Osteocyte (in vitro differentiated cells): ENCODE measurements around the gene OSCP1. TPM values are rescaled to one million over a fixed set of nuclear protein-coding genes. Genes with fewer than 3 reads are reported as not detected.

ENCODE experiments used
- DNase-seq: peaks from one replicate; pipeline ENCODE4 v3.0.0; 2021; ENCODE audit warnings: mixed read lengths; ENCODE audit not compliant: unreplicated experiment; ENCODE audit errors: extremely low spot score
- H3K27ac Mint-ChIP-seq: one replicate; pipeline ENCODE4 v1.8.0; 2021; ENCODE audit warnings: mild to moderate bottlenecking, mixed read lengths; ENCODE audit not compliant: unreplicated experiment
- H3K27me3 Mint-ChIP-seq: one replicate; pipeline ENCODE4 v1.8.0; 2021; ENCODE audit warnings: mixed read lengths; ENCODE audit not compliant: unreplicated experiment
- H3K36me3 Mint-ChIP-seq: one replicate; pipeline ENCODE4 v1.8.0; 2021; ENCODE audit warnings: mixed read lengths; ENCODE audit not compliant: unreplicated experiment
- H3K4me1 Mint-ChIP-seq: one replicate; pipeline ENCODE4 v1.8.0; 2021; ENCODE audit warnings: mixed read lengths; ENCODE audit not compliant: unreplicated experiment
- H3K4me3 Mint-ChIP-seq: one replicate; pipeline ENCODE4 v1.8.0; 2021; ENCODE audit warnings: mild to moderate bottlenecking, moderate library complexity, mixed read lengths; ENCODE audit not compliant: unreplicated experiment
- H3K9me3 Mint-ChIP-seq: one replicate; pipeline ENCODE4 v1.8.0; 2021; ENCODE audit warnings: mixed read lengths; ENCODE audit not compliant: unreplicated experiment
- CTCF ChIP-seq: fragments of 200-600 bp; sonication (generic); IDR thresholded peaks from 2 replicates; pipeline ENCODE4 v1.5.0; 2021; ENCODE audit warnings: antibody characterized with exemption, mild to moderate bottlenecking, moderate library complexity
- total RNA-seq: library from RNA; stranded (reverse); gene quantifications from 2 replicates; pipeline ENCODE4 v1.2.1, GENCODE V29; 2021

OSCP1 gene
- total RNA-seq, 1 donor from 2014 or later, result 5.0 TPM

DNA sequence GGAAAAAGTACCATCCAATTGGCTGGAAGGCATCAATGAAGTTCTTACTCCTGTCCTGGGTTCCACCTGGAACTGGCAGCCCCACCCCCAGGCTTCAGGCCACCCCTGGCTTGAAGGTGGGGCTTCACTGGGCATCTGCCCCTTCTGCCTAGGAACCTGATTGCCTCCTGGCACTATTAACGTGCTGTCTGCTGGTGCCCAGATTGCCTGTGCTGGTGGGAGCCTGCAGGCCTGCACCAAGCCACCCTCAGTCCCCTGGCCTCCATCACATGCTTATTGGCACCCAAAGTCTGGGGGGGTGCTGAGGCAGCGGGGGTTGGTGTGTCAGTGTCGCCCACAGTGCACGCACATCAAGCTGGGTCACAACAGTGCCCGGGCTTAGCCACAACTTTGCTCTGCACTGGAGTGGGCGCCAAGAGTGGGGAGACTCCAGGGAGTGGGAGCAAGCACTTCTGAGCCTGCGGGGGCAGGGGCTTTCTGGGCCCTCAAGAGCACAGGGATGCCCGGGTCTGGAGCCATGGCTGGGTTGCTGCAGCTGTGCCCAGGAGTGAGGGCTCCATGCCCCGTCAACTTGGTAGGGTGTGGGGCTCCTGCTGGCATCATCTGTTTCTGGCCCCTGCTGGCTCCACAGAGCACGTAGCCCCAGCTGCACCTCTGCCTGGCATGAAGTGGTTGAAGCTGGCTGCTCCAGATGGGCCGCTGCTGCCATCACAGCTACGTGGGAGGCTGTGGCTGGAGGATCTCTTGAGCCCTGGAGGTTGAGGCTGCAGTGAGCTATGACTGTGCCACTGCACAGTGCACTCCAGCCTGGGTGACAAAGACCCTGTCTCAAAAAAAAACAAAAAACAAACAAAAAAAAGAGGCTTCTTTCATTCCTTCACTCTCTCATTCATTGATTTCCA, 48.4 kb downstream of the OSCP1 start:
- Mint-ChIP-seq H3K36me3 (peaks cover 4% of the 10 kb centered on the region), H3K27ac (peak overlapping the region; percentile 100), H3K27me3 (no peaks in the 10 kb centered on the region), H3K4me3 (peak overlapping the region; percentile 95), H3K9me3 (no peaks in the 10 kb centered on the region), H3K4me1 (peaks cover 28% of the 10 kb centered on the region)
- no peak for DNase-seq
- TF ChIP-seq CTCF, result no peak

GRCh38 chr1:36400825-36401601, 49.2 kb downstream of the OSCP1 start:
- Mint-ChIP-seq H3K36me3 (peaks cover 4% of the 10 kb centered on the region), H3K4me3 (peak overlapping the region; percentile 95), H3K9me3 (no peaks in the 10 kb centered on the region), H3K27me3 (no peaks in the 10 kb centered on the region), H3K27ac (peak overlapping the region; percentile 100), H3K4me1 (peaks cover 34% of the 10 kb centered on the region)
- peak; percentile 28 for TF ChIP-seq CTCF
- DNase-seq, result peak; percentile 96

DNA sequence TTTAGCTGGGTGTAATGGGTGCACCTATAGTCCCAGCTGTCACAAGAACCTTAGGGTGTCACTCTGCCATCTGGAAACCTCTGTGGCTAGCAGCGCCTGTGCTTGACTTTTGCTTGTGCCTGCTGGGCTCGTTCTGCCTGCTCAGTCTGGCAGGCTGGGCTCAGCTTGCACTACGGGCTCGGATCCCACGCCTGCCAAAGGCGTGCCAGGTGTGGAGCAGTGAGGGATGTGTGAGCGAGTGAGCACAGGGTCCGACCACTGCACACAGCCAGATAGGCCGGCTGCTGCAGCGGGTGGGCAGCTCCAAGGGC, 49.8 kb downstream of the OSCP1 start:
- H3K4me3 Mint-ChIP-seq, result peak overlapping the region; percentile 95
- H3K27me3 Mint-ChIP-seq, result no peaks in the 10 kb centered on the region
- H3K36me3 Mint-ChIP-seq, result peaks cover 4% of the 10 kb centered on the region

GRCh38 chr1:36398370-36398977, 51.8 kb downstream of the OSCP1 start:
- TF ChIP-seq CTCF, result no peak
- Mint-ChIP-seq H3K36me3 (no peaks in the 10 kb centered on the region), H3K27me3 (no peaks in the 10 kb centered on the region), H3K9me3 (no peaks in the 10 kb centered on the region), H3K4me1 (peaks cover 38% of the 10 kb centered on the region), H3K4me3 (peak overlapping the region; percentile 98), H3K27ac (peak overlapping the region; percentile 95)
- no peak for DNase-seq

More for the DNA sequence above, 49.8 kb downstream of the OSCP1 start:
- no peak for TF ChIP-seq CTCF
- Mint-ChIP-seq H3K27ac (peak overlapping the region; percentile 100), H3K4me1 (peaks cover 34% of the 10 kb centered on the region), H3K9me3 (no peaks in the 10 kb centered on the region)
- no peak for DNase-seq
